Superior temporal gyrus (tissue), 1 donor: ENCODE measurements around the gene OR4F6.
A peak's percentile ranks its signal among the peaks of the same experiment; 100 is the strongest.
"Not testable (repeated sequence)": the region's sequence is repeated elsewhere in the genome, so short reads cannot be mapped to it uniquely, and the experiment has no call there.

Experiments used
- DNase-seq: peaks from one replicate; pipeline ENCODE4 v3.0.0-alpha.2; 2016; ENCODE audit errors: extremely low spot score

The OR4F6 gene, protein sequence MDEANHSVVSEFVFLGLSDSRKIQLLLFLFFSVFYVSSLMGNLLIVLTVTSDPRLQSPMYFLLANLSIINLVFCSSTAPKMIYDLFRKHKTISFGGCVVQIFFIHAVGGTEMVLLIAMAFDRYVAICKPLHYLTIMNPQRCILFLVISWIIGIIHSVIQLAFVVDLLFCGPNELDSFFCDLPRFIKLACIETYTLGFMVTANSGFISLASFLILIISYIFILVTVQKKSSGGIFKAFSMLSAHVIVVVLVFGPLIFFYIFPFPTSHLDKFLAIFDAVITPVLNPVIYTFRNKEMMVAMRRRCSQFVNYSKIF

DNA sequence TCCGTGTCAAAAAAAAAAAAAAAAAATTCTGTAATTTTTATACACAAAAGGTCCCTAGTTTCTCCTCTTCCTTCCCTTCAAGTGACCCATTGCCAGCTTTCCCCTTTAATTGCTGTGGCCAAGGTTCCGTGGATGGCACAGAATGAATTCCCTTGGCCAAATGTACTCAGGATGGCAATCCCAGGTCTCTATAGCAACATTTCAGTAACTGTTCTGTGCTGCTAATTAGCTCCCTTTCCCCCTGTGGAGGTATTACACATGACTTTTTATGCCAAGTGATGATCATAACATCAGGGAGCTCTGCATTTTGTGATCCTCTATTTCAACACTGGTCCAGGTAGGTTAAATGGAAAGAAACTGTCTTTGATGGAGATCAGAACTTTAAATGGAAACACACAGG lies at the start of gene OR4F6:
Gene OR4F6, plus strand, starts transcription at position 301 of the 400 bp plus-strand sequence. CDS start 2,211 bp downstream, outside the sequence.
- DNase-seq = no peak

DNA sequence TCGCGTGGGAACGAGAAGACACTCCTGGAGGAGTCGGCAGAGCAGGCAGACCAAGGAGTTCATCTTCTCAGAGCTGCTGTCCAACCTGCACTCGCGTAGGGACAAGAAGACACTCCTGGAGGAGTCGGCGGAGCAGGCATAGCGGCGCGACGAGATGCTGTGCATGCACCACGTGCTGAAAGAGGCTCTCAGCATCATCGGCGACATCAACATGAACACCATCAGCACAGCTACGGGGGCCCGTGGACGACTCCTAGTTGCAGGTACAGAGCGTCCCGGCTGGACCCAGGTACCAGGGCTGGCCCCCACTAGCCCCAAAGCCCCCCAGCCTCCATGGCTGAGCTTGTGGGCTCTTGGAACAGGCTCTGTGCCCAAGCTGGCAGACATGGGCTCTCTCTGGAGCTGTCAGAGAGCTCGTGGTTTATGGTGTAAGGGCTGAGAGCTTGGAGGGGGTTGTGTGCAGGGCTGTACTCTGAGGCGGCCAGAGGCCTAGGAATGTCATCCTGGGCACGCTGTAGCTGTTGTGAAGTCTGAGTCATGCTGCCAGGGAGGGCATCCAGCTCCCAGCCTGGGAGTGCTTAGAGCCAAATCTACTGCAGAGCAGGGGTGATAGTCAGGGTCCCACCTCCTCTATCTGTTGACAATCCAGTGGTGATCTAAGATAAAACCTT lies 38.5 kb upstream of the OR4F6 start:
- DNase-seq = not testable (repeated sequence)

DNA sequence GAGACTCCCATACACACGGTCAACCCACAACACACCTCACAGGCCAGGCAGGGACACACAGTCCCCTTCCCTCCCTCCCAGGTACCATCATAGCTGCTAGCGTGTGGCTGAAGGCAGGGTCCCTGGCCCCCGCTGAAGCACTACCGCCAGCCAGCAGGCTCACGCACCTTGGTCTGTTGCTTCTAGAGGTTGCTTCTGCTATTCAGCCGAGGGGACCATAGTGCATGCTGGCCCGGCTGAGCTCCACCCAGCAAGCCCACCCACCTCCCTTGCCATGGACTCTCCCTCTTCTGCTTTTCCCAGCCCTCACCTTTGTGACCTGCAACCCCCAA lies 38.0 kb upstream of the OR4F6 start:
- not testable (repeated sequence) for DNase-seq

DNA sequence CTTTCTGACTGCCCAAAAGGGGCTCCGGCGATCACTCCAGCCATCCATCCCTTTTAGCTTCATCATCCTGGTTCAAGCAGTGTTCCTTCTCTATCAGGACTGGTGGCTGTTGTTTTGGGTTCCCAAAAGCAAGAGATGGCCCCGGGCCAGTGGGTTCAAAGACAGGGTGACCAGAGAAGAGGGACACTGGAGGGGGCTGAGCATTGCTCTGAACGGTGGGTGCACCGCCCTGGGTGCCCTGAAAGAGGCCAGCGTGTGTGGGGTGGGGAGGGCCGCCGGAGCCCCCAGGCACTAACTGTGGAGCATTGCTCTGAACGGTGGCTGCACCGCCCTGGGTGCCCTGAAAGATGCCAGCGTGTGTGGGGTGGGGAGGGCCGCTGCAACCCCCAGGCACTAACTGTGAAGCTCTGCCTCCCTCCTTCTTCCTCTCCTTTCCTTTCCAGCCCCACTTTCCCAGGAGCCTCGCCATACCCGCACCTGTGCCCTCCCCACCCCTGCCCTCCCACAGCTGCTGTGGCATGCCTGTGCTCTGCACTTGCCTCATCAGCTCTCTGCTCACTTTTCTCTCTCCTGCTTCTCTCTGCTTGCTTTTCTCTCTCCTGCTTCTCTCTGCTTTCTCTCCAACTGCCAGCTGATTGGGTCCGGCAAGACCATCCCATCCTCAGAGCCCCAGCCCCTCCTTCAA lies 37.4 kb upstream of the OR4F6 start:
- DNase-seq = no peak

DNA sequence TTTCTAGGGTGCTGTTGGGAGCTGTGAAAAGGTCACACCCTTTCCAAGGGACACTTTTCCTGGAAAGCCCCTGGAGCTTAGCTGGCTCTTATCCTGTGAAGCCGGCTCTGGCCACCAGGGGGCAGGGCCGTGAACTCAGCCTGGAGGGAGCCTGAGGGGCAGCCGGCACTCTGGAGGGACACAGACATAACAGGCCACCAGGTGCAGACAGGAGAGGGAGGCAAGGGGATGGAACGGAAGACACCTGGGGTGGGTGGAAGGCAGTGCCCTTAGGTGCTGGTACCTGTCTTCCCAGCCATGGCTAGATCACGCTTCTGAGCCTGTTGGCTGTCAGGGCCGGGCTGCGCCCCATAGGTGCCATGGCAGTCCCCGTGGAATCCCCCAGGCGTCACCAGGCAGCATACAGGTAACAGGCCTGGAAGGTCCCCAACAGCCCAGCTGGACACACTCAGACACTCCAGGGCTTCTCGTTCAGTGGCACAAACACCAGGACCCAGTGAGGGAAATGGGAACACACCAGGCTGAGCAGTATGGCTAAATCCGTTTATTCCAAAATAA lies 36.1 kb upstream of the OR4F6 start:
- DNase-seq = not testable (repeated sequence)

- DNase-seq = no peak
Observed at GRCh38 chr15:101772921-101773320, 30.4 kb upstream of the OR4F6 start.

DNA sequence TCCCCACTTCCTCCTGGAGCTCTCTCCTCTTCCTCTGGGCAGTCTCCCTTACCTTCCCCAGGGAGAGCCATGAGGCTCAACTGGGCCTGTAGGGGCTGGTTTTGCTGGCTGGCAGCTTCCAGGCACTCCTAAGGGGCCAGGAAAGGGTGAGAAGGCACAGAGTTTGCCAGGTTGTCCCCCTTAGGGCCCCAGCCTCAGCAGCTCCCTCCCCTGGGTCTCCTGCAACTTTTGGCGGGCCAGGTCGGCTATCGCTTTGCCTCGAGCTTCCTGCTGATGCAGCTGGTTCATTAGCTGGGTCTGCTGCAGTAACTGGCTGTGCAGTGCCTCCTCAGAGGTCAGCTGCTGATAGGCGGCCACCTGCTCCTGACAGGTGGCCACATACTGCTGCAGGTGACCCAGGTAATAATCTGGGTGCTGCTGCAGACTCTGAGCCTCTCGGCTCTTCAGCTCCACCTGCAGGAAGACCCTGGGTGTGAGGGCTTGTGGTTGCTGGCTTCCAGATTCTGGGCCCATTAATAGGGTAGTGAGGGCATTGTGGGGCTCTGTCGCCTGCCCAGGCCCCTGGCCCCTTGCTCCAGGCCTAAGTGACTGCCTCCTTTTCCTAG lies 29.7 kb upstream of the OR4F6 start:
- no peak for DNase-seq

GRCh38 chr15:101775136-101775535 lies 28.2 kb upstream of the OR4F6 start:
- DNase-seq = no peak

- DNase-seq = not testable (repeated sequence)
Observed at GRCh38 chr15:101778576-101778975, 24.7 kb upstream of the OR4F6 start.

- not testable (repeated sequence) for DNase-seq
Observed at GRCh38 chr15:101780225-101780624, 23.1 kb upstream of the OR4F6 start.

DNA sequence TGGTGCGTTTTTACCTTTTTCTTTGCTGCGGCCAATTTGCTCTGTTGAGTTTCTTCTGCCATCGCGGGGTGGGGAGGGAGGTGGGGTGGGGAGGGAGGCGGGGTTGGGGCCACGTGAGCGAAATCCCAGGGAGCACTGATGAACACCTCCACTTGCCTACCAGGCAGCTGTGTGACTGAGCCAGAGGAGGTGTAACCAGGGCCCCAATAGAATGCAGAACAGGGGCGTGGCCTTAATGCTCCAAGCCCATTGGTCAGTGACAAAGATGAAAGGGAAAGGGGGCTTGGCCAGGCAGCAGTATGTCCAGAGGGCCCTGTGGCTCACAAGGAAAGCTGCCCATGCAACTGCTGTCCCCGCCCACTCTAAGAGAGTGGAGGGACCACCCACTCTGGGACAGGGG lies 21.4 kb upstream of the OR4F6 start:
- DNase-seq = no peak

DNA sequence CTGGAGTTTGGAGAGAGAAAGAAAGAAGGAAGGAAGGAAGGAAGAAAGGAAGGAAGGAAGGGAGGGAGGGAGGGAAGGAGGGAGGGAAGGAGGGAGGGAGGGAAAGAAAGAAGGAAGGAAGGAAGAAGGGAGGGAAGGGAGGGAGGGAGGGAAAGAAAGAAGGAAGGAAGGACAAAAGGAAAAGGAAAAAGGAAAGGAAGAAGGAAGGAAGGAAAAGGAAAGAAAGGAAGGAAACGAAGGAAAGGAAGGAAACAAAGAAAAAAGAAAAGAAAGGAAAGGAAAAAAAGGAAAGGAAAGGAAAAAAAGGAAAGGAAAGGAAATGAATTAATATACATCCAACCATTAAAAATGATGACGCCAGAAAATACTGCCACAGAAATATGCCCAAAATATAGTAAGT lies 18.7 kb upstream of the OR4F6 start:
- DNase-seq = no peak

GRCh38 chr15:101786422-101786821 lies 16.9 kb upstream of the OR4F6 start:
- DNase-seq = not testable (repeated sequence)

- not testable (repeated sequence) for DNase-seq
Observed at GRCh38 chr15:101788001-101788400, 15.3 kb upstream of the OR4F6 start.

- not testable (repeated sequence) for DNase-seq
Observed at GRCh38 chr15:101788503-101789269, 14.6 kb upstream of the OR4F6 start.

- DNase-seq = not testable (repeated sequence)
Observed at GRCh38 chr15:101790748-101791147, 12.6 kb upstream of the OR4F6 start.

- not testable (repeated sequence) for DNase-seq
Observed at GRCh38 chr15:101793981-101794380, 9.3 kb upstream of the OR4F6 start.

- DNase-seq = peak; percentile 9
Observed at GRCh38 chr15:101795455-101795854, 7.9 kb upstream of the OR4F6 start.

DNA sequence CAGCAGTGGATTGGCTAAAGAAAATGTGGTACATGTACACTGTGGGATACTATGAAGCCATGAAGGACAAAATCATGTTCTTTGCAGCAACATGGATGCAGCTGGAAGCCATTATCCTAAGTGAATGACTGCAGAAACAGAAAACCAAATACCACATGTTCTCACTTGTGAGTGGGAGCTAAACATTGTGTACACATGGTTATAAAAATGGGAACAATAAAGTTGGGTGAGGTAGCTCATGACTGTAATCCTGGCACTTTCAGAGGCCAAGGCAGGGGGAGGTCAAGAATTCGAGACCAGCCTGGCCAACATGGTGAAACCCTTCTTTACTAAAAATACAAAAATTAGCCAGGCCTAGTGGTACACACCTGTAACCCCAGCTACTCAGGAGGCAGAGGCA lies 3.6 kb upstream of the OR4F6 start:
- no peak for DNase-seq

DNA sequence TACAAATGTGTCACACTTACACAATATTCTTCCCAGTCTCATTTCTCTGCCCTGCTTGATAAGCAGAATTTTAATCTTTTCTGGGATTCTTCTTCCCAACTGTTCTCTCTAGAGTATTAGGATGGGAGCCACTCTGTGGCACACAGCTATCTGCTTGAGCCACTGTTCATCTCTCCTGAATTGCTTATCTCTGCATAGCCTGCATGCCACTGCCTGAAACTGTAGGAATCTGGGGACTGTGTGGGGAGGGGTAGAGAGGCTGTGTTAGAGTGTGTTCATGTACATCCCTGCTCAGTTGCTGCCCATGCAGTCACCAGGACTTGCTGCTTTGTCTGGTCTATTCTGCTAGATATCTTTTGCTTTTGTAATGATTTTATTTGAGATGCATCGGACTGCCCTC lies 2.3 kb upstream of the OR4F6 start:
- DNase-seq = no peak

DNA sequence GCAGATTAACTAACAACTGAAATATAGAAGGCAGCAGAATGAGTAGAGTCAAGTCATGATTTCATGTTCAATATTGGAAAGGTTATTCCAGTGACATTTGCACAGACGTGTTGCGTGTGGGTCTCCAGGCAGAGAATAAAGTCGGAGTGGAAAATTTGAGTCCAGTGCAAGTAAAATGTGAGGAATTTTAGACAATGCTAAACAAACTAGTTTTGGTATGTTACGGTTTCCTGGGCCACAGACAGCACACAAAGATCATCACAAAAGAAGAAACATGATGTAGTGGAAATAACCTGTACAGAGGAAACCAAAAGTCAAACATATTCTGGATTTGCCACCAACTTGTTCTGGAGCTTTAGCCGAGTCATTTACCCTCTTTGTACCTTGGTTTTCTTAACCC lies 367 bp downstream of the OR4F6 start:
- no peak for DNase-seq
